Large intestine (tissue), 3 donors: ENCODE results near the gene MLLT6. TPM values are rescaled to one million over a fixed set of nuclear protein-coding genes. Genes with fewer than 3 reads are reported as not detected.
A peak's percentile ranks its signal among the peaks of the same experiment; 100 is the strongest.

ENCODE experiments used
- DNase-seq, 2 donors: peaks; one replicate each; pipeline versions ENCODE4 v3.0.0 to v3.0.0-alpha.2; 2013
- H3K27ac ChIP-seq: one replicate; pipeline ENCODE4 v1.5.1; 2013; ENCODE audit warnings: low read length
- H3K27me3 ChIP-seq: 2 replicates; pipeline ENCODE4 v1.6.1; 2013; ENCODE audit warnings: low read length; ENCODE audit not compliant: control insufficient read depth, insufficient read depth
- H3K36me3 ChIP-seq: 2 replicates; pipeline ENCODE4 v1.6.1; 2013; ENCODE audit warnings: low read length; ENCODE audit not compliant: control insufficient read depth, insufficient read depth
- H3K4me1 ChIP-seq: one replicate; pipeline ENCODE4 v1.6.1; 2013; ENCODE audit warnings: low read length; ENCODE audit not compliant: control insufficient read depth, insufficient read depth
- H3K4me3 ChIP-seq: one replicate; pipeline ENCODE4 v1.5.1; 2013; ENCODE audit warnings: low read length
- H3K9me3 ChIP-seq: one replicate; pipeline ENCODE4 v1.6.1; 2013; ENCODE audit warnings: mild to moderate bottlenecking, low read depth, low read length, moderate library complexity; ENCODE audit not compliant: control insufficient read depth
- WGBS: methylation state at CpG from one replicate; pipeline ENCODE4 v1.1.5; 2013; ENCODE audit warnings: low lambda C conversion rate; ENCODE audit not compliant: insufficient coverage; 5-methylcytosine and 5-hydroxymethylcytosine counted together
- polyA plus RNA-seq: library from polyadenylated mRNA; unstranded; fragments of 120-200 nt; gene quantifications from one replicate; pipeline ENCODE4 v1.2.1, GENCODE V29; 2013

MLLT6 gene
- polyA plus RNA-seq, 1 donor: 98.2 TPM

- H3K9me3 ChIP-seq: no peaks in the 10 kb centered on the region
- H3K4me3 ChIP-seq: no peak overlapping the region
- peaks cover 44% of the 10 kb centered on the region for H3K36me3 ChIP-seq
- WGBS: 100% methylated on average over 2 of the region's 14 CpGs
- H3K27ac ChIP-seq: no peak overlapping the region
- no peak for DNase-seq
- no peaks in the 10 kb centered on the region for H3K27me3 ChIP-seq
- peaks cover 53% of the 10 kb centered on the region for H3K4me1 ChIP-seq
These were observed 33.1 kb downstream of the MLLT6 start for GRCh38 chr17:38738007-38738662.

- Histone ChIP-seq H3K27me3 (no peaks in the 10 kb centered on the region), H3K4me1 (peaks cover 53% of the 10 kb centered on the region), H3K9me3 (no peaks in the 10 kb centered on the region), H3K4me3 (no peak overlapping the region), H3K36me3 (peaks cover 40% of the 10 kb centered on the region), H3K27ac (no peak overlapping the region)
- WGBS: no CpG with 5 or more reads among the region's 16 CpGs
- no peak for DNase-seq
These were observed 33.6 kb downstream of the MLLT6 start for GRCh38 chr17:38738686-38739085.

GRCh38 chr17:38739305-38739704, 34.2 kb downstream of the MLLT6 start:
- Histone ChIP-seq H3K27me3 (no peaks in the 10 kb centered on the region), H3K36me3 (peaks cover 36% of the 10 kb centered on the region), H3K4me1 (peaks cover 51% of the 10 kb centered on the region), H3K27ac (no peak overlapping the region), H3K9me3 (no peaks in the 10 kb centered on the region), H3K4me3 (no peak overlapping the region)
- WGBS: no CpG with 5 or more reads among the region's 14 CpGs
- DNase-seq: peak in 1 of 2 donors; percentile 15

- H3K9me3 ChIP-seq: no peaks in the 10 kb centered on the region
- peaks cover 33% of the 10 kb centered on the region for H3K36me3 ChIP-seq
- no peaks in the 10 kb centered on the region for H3K27me3 ChIP-seq
- H3K27ac ChIP-seq: no peak overlapping the region
- no CpG with 5 or more reads among the region's 19 CpGs for WGBS
- peaks cover 47% of the 10 kb centered on the region for H3K4me1 ChIP-seq
- DNase-seq: no peak
- no peak overlapping the region for H3K4me3 ChIP-seq
These were observed 35.0 kb downstream of the MLLT6 start for GRCh38 chr17:38740044-38740443.

GRCh38 chr17:38740806-38741205, 35.7 kb downstream of the MLLT6 start:
- no CpG with 5 or more reads among the region's 4 CpGs for WGBS
- H3K4me3 ChIP-seq: no peak overlapping the region
- DNase-seq: no peak
- peaks cover 28% of the 10 kb centered on the region for H3K36me3 ChIP-seq
- H3K4me1 ChIP-seq: peaks cover 49% of the 10 kb centered on the region
- H3K27me3 ChIP-seq: no peaks in the 10 kb centered on the region
- no peak overlapping the region for H3K27ac ChIP-seq
- H3K9me3 ChIP-seq: no peaks in the 10 kb centered on the region

- H3K27me3 ChIP-seq: no peaks in the 10 kb centered on the region
- H3K27ac ChIP-seq: peak overlapping the region; percentile 84
- H3K4me3 ChIP-seq: no peak overlapping the region
- WGBS: no CpG with 5 or more reads among the region's 5 CpGs
- H3K9me3 ChIP-seq: no peaks in the 10 kb centered on the region
- DNase-seq: no peak
- H3K4me1 ChIP-seq: peaks cover 56% of the 10 kb centered on the region
- peaks cover 24% of the 10 kb centered on the region for H3K36me3 ChIP-seq
These were observed 36.4 kb downstream of the MLLT6 start for GRCh38 chr17:38741461-38741860.

GRCh38 chr17:38741921-38742410, 36.9 kb downstream of the MLLT6 start:
- WGBS: no CpG with 5 or more reads among the region's 7 CpGs
- peaks cover 24% of the 10 kb centered on the region for H3K36me3 ChIP-seq
- H3K27me3 ChIP-seq: no peaks in the 10 kb centered on the region
- no peaks in the 10 kb centered on the region for H3K9me3 ChIP-seq
- no peak overlapping the region for H3K4me3 ChIP-seq
- H3K4me1 ChIP-seq: peaks cover 61% of the 10 kb centered on the region
- peak overlapping the region; percentile 84 for H3K27ac ChIP-seq
- peak in 1 of 2 donors; percentile 70 for DNase-seq

- H3K4me3 ChIP-seq: no peak overlapping the region
- peaks cover 61% of the 10 kb centered on the region for H3K4me1 ChIP-seq
These were observed 37.6 kb downstream of the MLLT6 start for GRCh38 chr17:38742411-38743308.

GRCh38 chr17:38743556-38744171, 38.6 kb downstream of the MLLT6 start:
- H3K9me3 ChIP-seq: no peaks in the 10 kb centered on the region
- no peak overlapping the region for H3K4me3 ChIP-seq
- H3K27ac ChIP-seq: peak overlapping the region; percentile 84
- peaks cover 63% of the 10 kb centered on the region for H3K4me1 ChIP-seq
- peaks cover 15% of the 10 kb centered on the region for H3K36me3 ChIP-seq
- no peaks in the 10 kb centered on the region for H3K27me3 ChIP-seq
- no CpG with 5 or more reads among the region's 4 CpGs for WGBS
- peak in 1 of 2 donors; percentile 43 for DNase-seq

More at GRCh38 chr17:38742411-38743308, 37.6 kb downstream of the MLLT6 start:
- Histone ChIP-seq H3K27ac (peak overlapping the region; percentile 84), H3K36me3 (peaks cover 24% of the 10 kb centered on the region), H3K27me3 (no peaks in the 10 kb centered on the region), H3K9me3 (no peaks in the 10 kb centered on the region)
- WGBS: 50% methylated on average over 1 of the region's 22 CpGs
- DNase-seq: peak; percentile 91 to 93

GRCh38 chr17:38745545-38745944, 40.5 kb downstream of the MLLT6 start:
- peak overlapping the region; percentile 87 for H3K27ac ChIP-seq
- no peak for DNase-seq
- WGBS: no CpG with 5 or more reads among the region's 4 CpGs

More at GRCh38 chr17:38745545-38745944, 40.5 kb downstream of the MLLT6 start:
- H3K9me3 ChIP-seq: no peaks in the 10 kb centered on the region
- peaks cover 6% of the 10 kb centered on the region for H3K27me3 ChIP-seq
- H3K4me1 ChIP-seq: peaks cover 61% of the 10 kb centered on the region
- no peaks in the 10 kb centered on the region for H3K36me3 ChIP-seq
- H3K4me3 ChIP-seq: no peak overlapping the region
